ACC112 (cell line): ENCODE results near the gene TSPAN14.

Experiments used
- H2AFZ ChIP-seq: fragments of 200-600 bp; sonication (generic); one replicate; pipeline ENCODE4 v1.6.0; 2017; ENCODE audit warnings: antibody characterized with exemption, low read length; ENCODE audit not compliant: unreplicated experiment
- H3K27ac ChIP-seq: fragments of 200-600 bp; sonication (generic); 2 replicates; pipeline ENCODE4 v1.5.1; 2014; ENCODE audit warnings: low read depth, mild to moderate bottlenecking, antibody characterized with exemption, low read length, moderate library complexity
- H3K27me3 ChIP-seq: fragments of 200-600 bp; sonication (generic); 2 replicates; pipeline ENCODE4 v1.6.1; 2014; ENCODE audit warnings: mild to moderate bottlenecking, antibody characterized with exemption, low read length, moderate library complexity, mixed read lengths; ENCODE audit not compliant: insufficient read depth
- H3K36me3 ChIP-seq: fragments of 200-600 bp; sonication (generic); 2 replicates; pipeline ENCODE4 v1.6.1; 2016; ENCODE audit warnings: mild to moderate bottlenecking, antibody characterized with exemption, low read length, moderate library complexity, mixed read lengths; ENCODE audit not compliant: insufficient read depth
- H3K4me1 ChIP-seq: fragments of 200-600 bp; sonication (generic); one replicate; pipeline ENCODE4 v1.6.1; 2016; ENCODE audit warnings: low read length, mixed read lengths; ENCODE audit not compliant: insufficient read depth, unreplicated experiment, control insufficient read depth
- H3K4me3 ChIP-seq: fragments of 200-600 bp; sonication (generic); 2 replicates; pipeline ENCODE4 v1.5.1; 2014; ENCODE audit warnings: mild to moderate bottlenecking, low read depth, low read length
- H3K79me2 ChIP-seq: fragments of 200-600 bp; sonication (generic); one replicate; pipeline ENCODE4 v1.6.0; 2016; ENCODE audit warnings: low read length; ENCODE audit not compliant: control insufficient read depth, unreplicated experiment, insufficient read depth

The TSPAN14 gene

DNA sequence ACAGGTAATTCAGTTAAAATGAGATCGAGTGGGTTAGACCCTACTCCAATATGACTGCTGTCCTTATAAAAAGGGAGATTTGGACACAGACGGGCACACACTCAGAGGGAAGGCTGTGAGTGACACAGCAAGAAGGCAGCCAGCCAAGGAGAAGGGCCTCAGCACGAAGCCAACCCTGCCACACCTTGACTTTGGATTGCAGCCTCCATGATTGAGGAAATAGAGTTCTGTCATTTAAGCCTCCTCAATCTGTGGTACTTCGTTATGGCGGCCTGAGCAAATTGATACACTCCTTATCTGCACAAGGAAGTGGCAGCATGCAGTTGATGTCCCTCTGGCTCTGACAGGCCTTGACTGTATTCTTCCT is 127.3 kb downstream of the TSPAN14 start:
- H2AFZ ChIP-seq: no peak overlapping the region
- no peaks in the 10 kb centered on the region for H3K4me1 ChIP-seq

DNA sequence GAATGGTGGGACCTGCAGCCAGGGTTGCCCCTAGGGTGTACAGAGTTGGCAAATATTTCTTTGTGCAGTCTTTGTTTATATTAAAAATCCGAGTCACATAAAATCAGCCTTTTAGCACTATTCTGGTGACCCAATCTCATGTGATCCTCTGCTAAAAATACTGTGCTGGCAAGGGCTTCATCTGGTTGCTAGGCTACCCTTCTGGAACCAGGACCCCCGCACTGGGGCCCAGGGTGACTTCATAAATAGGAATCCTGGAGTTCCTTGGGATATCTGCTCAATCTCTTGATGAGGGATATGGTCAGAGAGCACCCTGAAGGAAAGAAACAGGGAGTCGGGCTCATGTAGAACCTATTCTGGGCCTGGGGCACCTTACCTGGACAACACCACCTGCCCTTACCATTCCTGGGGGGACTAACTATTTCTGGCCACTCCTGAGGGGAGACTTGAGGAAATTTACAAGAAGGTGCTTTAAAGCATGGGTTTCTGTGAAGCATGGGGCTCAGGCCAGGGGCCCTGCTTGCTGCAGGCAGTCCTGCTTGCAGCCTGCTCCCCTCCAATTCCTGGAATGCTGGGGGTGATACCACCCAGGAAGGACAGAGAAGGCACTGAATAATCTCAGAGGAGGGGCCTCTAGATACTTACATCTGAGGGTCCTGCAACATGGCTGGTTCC is 128.3 kb downstream of the TSPAN14 start:
- H3K36me3 ChIP-seq: no peaks in the 10 kb centered on the region
- no peak overlapping the region for H2AFZ ChIP-seq
- H3K4me3 ChIP-seq: no peak overlapping the region
- H3K4me1 ChIP-seq: no peaks in the 10 kb centered on the region
- H3K27me3 ChIP-seq: peaks cover 55% of the 10 kb centered on the region
- no peaks in the 10 kb centered on the region for H3K79me2 ChIP-seq
- H3K27ac ChIP-seq: no peak overlapping the region

More for the DNA sequence above, 127.3 kb downstream of the TSPAN14 start:
- Histone ChIP-seq H3K79me2 (no peaks in the 10 kb centered on the region), H3K36me3 (no peaks in the 10 kb centered on the region), H3K27me3 (peaks cover 55% of the 10 kb centered on the region), H3K27ac (no peak overlapping the region), H3K4me3 (no peak overlapping the region)
